AG10803 (cell line): ENCODE data around the gene BMP2K.

Experiments
- DNase-seq: peaks from one replicate; pipeline ENCODE4 v3.0.0; 2010; ENCODE audit warnings: low read depth
- H3K4me3 ChIP-seq: 2 replicates; pipeline ENCODE4 v1.5.1; 2011; ENCODE audit warnings: mild to moderate bottlenecking, low read length, control low read depth
- TF ChIP-seq, protein P1 (sequence below): conservative IDR thresholded peaks from 2 replicates; pipeline ENCODE4 v1.5.1; 2011; ENCODE audit warnings: mild to moderate bottlenecking, low read length, control low read depth, inconsistent platforms

The BMP2K gene

DNA sequence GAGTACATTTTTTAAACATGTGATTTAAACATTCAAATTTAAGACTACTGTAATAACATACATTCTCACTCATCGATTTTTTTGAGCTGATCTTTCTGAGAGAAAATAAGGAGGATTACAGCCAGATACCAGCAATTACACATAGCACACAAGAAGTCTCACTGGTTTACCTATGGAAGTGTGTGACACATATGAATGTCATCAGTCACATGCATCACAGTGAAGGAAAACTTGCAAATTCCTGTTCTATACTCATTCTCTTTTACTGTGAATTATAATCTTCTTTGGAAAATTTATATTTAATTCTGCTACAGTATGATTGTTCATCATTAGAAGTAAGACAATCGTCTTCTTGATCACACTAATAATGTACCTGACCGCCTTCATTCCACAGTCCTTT lies 21.3 kb upstream of the BMP2K start:
- TF ChIP-seq, protein P1, sequence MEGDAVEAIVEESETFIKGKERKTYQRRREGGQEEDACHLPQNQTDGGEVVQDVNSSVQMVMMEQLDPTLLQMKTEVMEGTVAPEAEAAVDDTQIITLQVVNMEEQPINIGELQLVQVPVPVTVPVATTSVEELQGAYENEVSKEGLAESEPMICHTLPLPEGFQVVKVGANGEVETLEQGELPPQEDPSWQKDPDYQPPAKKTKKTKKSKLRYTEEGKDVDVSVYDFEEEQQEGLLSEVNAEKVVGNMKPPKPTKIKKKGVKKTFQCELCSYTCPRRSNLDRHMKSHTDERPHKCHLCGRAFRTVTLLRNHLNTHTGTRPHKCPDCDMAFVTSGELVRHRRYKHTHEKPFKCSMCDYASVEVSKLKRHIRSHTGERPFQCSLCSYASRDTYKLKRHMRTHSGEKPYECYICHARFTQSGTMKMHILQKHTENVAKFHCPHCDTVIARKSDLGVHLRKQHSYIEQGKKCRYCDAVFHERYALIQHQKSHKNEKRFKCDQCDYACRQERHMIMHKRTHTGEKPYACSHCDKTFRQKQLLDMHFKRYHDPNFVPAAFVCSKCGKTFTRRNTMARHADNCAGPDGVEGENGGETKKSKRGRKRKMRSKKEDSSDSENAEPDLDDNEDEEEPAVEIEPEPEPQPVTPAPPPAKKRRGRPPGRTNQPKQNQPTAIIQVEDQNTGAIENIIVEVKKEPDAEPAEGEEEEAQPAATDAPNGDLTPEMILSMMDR, result no peak
- DNase-seq, result no peak
- no peak overlapping the region for H3K4me3 ChIP-seq

DNA sequence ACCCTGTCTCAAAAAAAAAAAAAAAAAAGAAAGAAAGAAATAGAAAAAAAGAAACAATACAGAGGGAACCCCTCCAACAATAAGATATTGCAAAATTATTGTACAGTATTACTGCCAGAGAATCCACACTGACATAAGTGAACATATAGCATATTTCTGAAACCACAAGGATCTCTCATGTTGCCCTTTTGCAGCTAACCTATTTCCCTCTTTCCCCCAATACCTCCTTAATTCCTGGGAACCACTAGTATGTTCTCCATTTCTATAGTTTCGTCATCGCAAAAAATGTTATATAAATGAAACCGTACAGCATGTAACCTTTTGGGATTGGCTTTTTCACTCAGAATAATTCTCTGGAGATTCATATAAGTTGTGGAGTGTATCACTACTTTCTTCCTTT lies 20.0 kb upstream of the BMP2K start:
- TF ChIP-seq, protein P1, result no peak
- no peak overlapping the region for H3K4me3 ChIP-seq
- no peak for DNase-seq

DNA sequence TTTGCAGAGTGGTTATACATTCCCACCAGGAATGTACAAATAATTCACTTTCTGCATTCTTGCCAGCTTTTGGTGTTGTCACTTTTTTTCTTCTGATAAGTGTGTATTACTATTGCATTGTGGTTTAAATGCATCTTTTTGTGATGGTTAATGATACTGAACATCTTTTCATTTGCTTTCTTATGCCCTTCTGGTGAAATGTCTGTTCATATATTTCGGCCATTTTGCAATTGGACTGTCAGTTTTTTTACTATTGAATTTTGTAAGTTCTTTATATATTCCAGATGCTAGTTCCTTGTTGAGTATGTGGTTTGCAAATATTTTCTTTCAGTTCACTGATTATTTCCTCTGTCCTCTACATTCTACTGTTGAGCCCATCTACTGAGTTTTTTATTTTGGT lies 19.4 kb upstream of the BMP2K start:
- no peak overlapping the region for H3K4me3 ChIP-seq
- TF ChIP-seq, protein P1, result no peak
- peak; percentile 71 for DNase-seq

DNA sequence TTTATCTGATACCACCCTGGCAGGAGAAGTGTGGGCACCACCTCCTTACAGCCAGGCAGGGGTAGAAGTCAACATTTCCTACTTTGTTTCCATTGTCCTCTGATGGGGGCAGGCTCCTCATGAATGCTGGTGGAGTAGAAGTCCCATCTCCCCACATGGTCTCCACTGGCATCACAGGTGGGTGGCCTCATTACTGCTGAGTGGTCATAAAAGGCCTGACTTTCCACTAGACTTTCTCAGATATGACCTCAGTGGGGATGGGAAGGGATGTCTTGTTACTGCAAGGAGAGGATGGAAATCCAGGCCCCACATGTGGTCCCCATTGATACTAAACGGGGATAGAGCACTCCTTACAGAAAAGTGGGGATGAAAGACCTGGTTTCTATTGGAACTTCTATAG lies 18.6 kb upstream of the BMP2K start:
- no peak for DNase-seq
- no peak overlapping the region for H3K4me3 ChIP-seq
- TF ChIP-seq, protein P1, result no peak

DNA sequence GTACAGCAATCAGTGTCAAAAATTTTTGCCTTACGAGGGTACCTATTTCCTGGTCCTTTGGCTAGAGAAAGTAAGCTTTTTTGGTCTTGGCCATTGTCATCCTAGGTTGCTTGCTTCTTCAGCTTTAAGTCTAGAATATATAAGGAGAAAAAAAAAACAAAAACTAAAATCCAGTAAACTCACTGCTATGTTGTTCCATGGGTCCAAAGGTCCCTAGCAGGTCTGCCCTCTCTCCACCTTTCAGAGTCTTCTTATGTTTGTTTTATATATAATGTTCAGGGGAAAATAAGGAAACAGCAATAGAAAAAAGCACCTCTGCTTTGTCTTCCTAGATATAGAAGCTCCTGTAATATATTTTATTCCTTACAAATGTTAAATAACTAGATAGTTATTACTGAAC lies 18.1 kb upstream of the BMP2K start:
- no peak for DNase-seq
- TF ChIP-seq, protein P1, result no peak
- no peak overlapping the region for H3K4me3 ChIP-seq

DNA sequence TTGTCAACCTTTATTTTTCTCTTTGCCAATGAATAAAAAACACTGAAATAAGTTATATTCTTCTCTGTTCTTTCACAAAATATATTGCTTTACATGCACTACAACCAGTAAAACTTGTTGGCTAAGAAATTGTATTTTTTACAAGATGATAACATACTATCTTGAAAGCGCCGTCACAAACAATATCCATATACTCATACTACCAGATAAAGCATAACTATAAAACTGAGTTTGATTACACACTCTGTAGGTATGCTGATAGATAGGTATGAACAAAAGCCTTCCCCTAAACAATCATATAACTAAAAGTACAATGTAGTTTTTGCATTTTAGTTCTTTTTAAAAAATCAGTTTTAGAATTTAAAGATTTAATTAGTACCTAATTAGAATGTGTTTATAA lies 13.6 kb upstream of the BMP2K start:
- TF ChIP-seq, protein P1, result no peak
- no peak for DNase-seq
- no peak overlapping the region for H3K4me3 ChIP-seq

DNA sequence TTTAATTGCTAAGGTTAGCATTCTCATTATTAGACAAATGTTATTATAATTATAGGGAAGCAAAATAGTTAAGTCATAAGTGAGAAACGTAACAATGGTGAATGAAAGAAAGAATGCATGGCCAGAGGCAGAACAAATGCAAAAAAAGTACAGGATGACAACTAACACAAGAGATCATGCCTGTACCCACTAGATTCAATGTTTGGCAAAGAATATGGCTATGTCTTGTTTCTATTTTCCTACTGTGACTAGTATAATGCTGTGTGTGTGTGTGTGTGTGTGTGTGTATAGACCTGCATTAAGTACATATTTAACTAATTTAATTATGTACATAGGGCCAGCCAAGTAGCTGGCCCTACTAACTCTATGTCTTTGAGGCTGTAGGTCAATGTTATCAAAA lies 12.9 kb upstream of the BMP2K start:
- TF ChIP-seq, protein P1, result no peak
- no peak for DNase-seq
- H3K4me3 ChIP-seq, result no peak overlapping the region
